ENCODE results near the gene LRRC10B.

LRRC10B gene

DNA sequence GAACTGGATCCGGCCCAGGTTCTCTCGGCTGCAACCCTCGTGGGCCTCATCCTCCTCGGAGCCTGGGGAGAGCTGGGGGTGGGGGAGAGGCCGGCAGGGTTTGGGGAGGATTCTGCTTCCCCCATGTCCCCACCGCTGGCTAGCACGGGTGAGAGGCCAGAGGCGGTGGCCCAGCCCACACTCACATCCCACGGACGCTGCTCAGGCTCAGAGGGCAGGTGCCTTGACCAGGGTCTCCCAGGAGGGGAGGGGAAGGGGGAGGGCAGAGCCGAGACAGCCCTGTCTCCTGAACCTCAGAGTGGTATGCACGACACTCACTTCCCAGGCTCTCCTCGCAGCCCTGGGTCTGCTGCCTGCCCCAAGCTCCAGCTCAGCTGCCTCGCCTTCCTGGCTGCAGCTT, 19.6 kb downstream of the LRRC10B start:
- DNase-seq (ENCODE audit: low spot score) (no peak), FAIRE-seq (no peak)

- DNase-seq (ENCODE audit: low spot score) (no peak), FAIRE-seq (no peak)
Measured at GRCh38 chr11:61529537-61530225, 21.1 kb downstream of the LRRC10B start.

DNA sequence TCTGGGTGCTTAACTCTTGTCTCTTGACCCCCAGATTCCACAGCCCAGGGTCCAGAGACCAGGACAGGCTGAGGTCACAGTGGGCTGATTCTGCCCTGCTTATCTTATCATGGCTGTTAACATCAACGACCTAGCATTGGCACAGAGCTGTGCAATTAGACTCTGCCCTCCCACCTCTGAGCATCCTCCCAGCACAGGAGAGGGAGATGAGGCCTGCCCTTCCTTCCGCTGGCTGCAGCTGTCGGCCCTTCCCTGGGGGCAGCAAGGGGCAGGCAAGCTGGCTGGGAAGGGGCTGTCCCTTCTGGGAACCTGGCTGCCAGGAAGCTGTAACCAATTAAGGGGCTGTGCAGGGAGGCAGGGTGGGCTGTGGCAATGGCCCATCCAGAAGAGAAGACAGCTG, 22.5 kb downstream of the LRRC10B start:
- no peak for DNase-seq (ENCODE audit: low spot score)
- no peak for FAIRE-seq

DNA sequence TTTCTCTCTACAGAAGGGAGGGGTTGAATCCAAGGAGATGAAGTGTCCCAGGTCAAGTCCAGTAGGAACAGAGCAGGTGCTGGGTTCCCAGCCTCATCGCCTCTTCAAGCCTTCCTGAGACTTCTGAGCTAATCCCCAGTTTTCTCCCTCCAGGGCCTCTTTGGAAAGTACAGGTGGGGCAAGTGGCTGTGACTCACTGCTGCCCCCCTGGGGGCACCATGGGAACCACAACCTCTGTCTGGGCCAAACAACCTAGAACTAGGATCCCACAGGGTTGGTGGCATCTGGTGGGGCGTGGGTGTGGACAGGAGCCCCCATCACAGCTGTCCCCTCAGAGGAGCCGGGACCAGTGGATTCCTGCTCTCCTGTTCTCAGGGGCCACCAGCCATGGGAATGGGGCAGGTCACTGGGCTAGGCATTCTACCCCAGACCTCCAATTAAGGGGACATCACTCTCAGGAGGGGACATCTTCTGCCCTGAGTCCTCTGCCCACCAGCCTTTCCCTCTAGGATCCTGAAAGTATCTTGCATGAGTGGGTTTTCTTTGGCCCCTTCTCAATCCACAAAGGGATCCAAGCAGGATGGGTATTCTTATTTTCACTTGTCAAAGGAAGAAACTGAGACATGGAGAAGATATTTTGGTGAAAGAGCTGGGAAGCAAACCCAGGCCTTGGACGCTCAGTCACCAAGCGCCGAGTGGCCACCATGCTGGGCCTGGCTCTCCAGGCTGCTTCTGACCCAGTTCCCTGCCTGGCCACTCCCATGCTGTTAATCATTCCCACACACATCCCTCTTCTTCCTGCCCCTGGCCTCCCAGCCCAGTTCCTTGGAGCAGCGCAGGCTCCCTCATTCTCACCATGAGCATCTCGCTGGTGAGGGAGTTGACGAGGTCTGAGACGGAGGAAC, 23.8 kb downstream of the LRRC10B start:
- DNase-seq (ENCODE audit: low spot score) (peak; percentile 5), FAIRE-seq (no peak)

GRCh38 chr11:61533039-61533375, 24.5 kb downstream of the LRRC10B start:
- DNase-seq (ENCODE audit: low spot score), result no peak
- FAIRE-seq, result no peak

- FAIRE-seq, result no peak
- no peak for DNase-seq (ENCODE audit: low spot score)
Measured at GRCh38 chr11:61533401-61533800, 24.9 kb downstream of the LRRC10B start.

- DNase-seq (ENCODE audit: low spot score) (no peak), FAIRE-seq (no peak)
Measured at GRCh38 chr11:61534025-61534932, 25.7 kb downstream of the LRRC10B start.

DNA sequence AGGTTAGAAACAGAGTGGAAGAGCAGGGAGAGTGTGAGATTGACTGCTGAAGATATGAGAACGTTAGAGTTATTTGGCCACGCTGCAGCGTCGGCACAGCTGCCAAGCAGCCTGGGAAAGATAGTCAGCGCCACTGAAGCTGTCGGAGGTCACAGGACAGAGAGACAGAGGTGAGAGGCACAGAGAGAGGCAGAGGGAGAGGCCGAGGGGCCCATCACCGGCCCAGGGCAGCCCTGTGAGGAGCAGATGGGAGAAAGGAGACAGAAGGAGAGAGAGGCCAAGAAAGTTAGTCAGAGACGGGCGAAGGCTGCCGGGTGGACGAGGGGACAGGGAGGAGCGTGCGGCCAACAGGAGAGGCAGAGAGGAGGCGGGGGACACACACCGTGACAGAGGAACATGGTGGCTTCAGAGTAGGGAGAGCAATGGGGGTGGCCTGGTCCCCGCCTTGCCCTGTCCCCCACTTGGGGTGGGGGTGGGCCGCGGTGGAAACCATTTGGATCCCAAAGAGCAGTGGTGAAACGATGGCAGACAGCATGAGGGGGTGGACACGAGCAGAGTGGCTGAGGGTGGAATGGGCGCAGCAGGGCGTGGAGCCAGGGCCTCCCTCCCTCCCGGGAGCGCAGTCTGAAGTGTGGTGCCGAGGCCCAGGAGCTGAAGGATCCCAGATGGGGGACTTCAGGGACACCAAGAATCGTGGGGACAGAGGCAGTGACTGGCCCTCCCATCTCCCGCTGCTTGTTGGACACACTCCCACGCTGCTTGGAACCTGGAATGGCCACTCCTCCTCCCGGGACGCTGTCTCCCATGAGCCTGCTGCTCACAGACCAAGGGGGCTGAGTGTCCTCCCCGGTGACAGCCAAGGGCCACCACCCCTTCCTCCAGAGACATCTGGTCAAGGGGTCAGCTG, 26.6 kb downstream of the LRRC10B start:
- DNase-seq (ENCODE audit: low spot score) (no peak), FAIRE-seq (no peak)

- FAIRE-seq, result no peak
- no peak for DNase-seq (ENCODE audit: low spot score)
Measured at GRCh38 chr11:61535998-61536675, 27.6 kb downstream of the LRRC10B start.

GRCh38 chr11:61536676-61537270, 28.2 kb downstream of the LRRC10B start:
- DNase-seq (ENCODE audit: low spot score) (no peak), FAIRE-seq (no peak)

- FAIRE-seq, result no peak
- no peak for DNase-seq (ENCODE audit: low spot score)
Measured at GRCh38 chr11:61537326-61537725, 28.8 kb downstream of the LRRC10B start.

DNA sequence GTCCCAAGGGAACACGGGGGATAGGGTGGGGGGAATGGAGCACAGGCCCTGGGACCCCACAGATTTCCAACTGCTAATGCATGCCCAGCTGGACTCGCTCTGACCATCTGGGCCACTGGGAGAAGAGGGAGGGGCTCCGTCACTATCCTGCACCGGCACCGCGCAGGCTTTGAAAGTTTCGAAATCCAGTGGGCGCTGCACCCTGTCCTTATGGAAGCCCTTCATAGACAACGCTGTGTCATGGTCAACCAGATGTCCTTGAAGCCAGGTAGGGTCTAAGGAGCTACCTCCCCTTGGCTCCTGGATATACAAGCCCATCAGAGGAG, 30.1 kb downstream of the LRRC10B start:
- FAIRE-seq, result no peak
- DNase-seq (ENCODE audit: low spot score), result no peak

DNA sequence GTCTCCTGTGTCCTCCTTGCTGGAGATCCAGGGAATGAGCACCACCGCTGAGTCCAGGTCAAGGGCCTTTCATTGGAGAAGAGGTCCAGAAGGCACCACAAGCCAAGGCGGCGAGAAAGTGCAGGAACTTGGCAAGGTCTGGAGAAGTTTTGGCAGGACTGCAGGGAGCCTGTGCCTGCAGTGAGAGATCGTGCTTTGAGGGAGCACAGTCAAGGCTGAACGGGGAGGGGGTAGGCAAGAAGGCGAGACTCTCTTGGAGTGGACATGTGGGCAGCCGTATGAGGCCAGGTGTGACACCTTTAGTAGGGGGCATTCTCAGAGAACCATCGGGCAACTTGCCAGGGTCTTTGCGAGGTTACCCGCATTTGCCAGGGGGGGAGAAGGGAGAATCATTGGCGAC, 30.5 kb downstream of the LRRC10B start:
- FAIRE-seq, result no peak

GRCh38 chr11:61539831-61540357, 31.3 kb downstream of the LRRC10B start:
- no peak for FAIRE-seq
- no peak for DNase-seq (ENCODE audit: low spot score)

More for the DNA sequence above, 30.5 kb downstream of the LRRC10B start:
- no peak for DNase-seq (ENCODE audit: low spot score)

- FAIRE-seq, result no peak
- no peak for DNase-seq (ENCODE audit: low spot score)
Measured at GRCh38 chr11:61540528-61540927, 32.0 kb downstream of the LRRC10B start.

- FAIRE-seq (no peak), DNase-seq (ENCODE audit: low spot score) (no peak)
Measured at GRCh38 chr11:61541598-61541997, 33.0 kb downstream of the LRRC10B start.

DNA sequence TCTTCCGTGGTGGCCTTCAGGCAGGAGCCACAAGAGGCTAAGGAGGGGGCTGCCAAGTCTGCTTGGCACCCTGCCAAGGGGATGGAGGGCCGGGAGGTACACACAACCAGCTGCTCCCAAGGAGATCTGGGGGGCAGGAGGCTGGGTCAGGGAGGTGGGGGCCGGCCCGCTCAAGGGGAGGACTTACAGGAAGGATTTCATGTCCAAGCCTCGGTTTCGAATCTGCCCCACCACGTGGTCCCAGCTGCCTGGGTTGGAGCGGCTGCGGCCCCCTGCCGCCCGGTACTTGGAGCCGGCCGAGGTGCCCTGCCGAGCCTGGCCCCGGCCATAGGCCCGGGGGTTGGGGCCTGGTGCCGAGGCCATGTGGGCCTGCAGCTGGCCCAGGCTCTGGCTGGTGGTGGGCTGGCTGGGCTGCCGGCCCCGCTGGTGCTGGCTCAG, 33.5 kb downstream of the LRRC10B start:
- no peak for DNase-seq (ENCODE audit: low spot score)

DNA sequence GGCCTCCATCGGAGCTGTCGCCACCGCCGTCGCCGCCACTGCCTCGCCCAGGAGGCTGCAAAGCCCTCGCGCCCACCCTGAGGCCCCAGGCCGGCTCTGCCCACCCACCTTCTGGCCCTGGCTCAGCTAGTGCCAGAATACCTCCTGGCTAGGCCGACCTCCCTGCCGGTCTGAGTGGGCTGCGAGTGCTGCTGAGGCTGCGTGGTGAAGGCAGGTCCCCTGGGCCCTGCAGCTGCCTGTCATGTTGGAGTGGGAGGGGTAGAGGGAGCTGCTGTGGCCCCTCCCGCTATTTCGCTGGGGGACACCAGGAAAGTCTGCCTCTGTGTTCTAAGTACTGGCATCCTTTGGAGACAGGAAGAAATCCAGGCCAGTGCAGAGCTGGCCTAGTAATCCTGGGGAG, 34.2 kb downstream of the LRRC10B start:
- FAIRE-seq, result no peak
- DNase-seq (ENCODE audit: low spot score), result no peak

More for the DNA sequence above, 33.5 kb downstream of the LRRC10B start:
- FAIRE-seq, result no peak

GRCh38 chr11:61543606-61544306, 35.2 kb downstream of the LRRC10B start:
- FAIRE-seq (no peak), DNase-seq (ENCODE audit: low spot score) (peak; percentile 40)
